Measurements from ENCODE around the gene GBP7.
"Not testable (repeated sequence)": the region's sequence is repeated elsewhere in the genome, so short reads cannot be mapped to it uniquely, and the experiment has no call there.

The GBP7 gene

GRCh38 chr1:89175601-89176256 is at the start of gene GBP7:
GBP7 (minus strand) TSS chr1:89176003; CDS start chr1:89171935, 4,068 bp downstream.
- no peak for DNase-seq

- no peak for DNase-seq
Observed at GRCh38 chr1:89221341-89221740, 45.5 kb upstream of the GBP7 start.

GRCh38 chr1:89219851-89220250 is 44.0 kb upstream of the GBP7 start:
- not testable (repeated sequence) for DNase-seq

- DNase-seq: not testable (repeated sequence)
Observed at GRCh38 chr1:89218941-89219340, 43.1 kb upstream of the GBP7 start.

GRCh38 chr1:89213347-89213746 is 37.5 kb upstream of the GBP7 start:
- no peak for DNase-seq

GRCh38 chr1:89211035-89211634 is 35.3 kb upstream of the GBP7 start:
- no peak for DNase-seq

GRCh38 chr1:89206373-89206772 is 30.6 kb upstream of the GBP7 start:
- no peak for DNase-seq

- no peak for DNase-seq
Observed at GRCh38 chr1:89203166-89203565, 27.4 kb upstream of the GBP7 start.

GRCh38 chr1:89201106-89201794 is 25.4 kb upstream of the GBP7 start:
- DNase-seq: no peak

- no peak for DNase-seq
Observed at GRCh38 chr1:89200663-89201062, 24.9 kb upstream of the GBP7 start.

GRCh38 chr1:89199525-89200031 is 23.8 kb upstream of the GBP7 start:
- DNase-seq: no peak

GRCh38 chr1:89198491-89199072 is 22.8 kb upstream of the GBP7 start, which contains the start of gene GBP4:
GBP4 (minus strand) TSS chr1:89198942; CDS start chr1:89198834, 108 bp downstream.
- DNase-seq: peak; percentile 56

GRCh38 chr1:89198081-89198480 is 22.3 kb upstream of the GBP7 start:
- peak; percentile 26 for DNase-seq

GRCh38 chr1:89195476-89195875 is 19.7 kb upstream of the GBP7 start:
- no peak for DNase-seq

- no peak for DNase-seq
Observed at GRCh38 chr1:89191314-89191713, 15.5 kb upstream of the GBP7 start.

GRCh38 chr1:89190017-89190416 is 14.2 kb upstream of the GBP7 start:
- no peak for DNase-seq

GRCh38 chr1:89179343-89179742 is 3.5 kb upstream of the GBP7 start:
- no peak for DNase-seq

- DNase-seq: no peak
Observed at GRCh38 chr1:89176971-89177370, 1.2 kb upstream of the GBP7 start.

GRCh38 chr1:89174491-89174890 is 1.3 kb downstream of the GBP7 start:
- no peak for DNase-seq

GRCh38 chr1:89172468-89173143 is 3.2 kb downstream of the GBP7 start:
- no peak for DNase-seq

GRCh38 chr1:89171067-89171438 is 4.8 kb downstream of the GBP7 start:
- DNase-seq: no peak

GRCh38 chr1:89170170-89171066 is 5.4 kb downstream of the GBP7 start:
- DNase-seq: no peak

All from activated T-cell treated with anti-CD3 and anti-CD28 coated beads, Interleukin-2, amount 50 U/mL, for 1 hour (primary cell).